Fibroblast of lung (primary cell): ENCODE measurements around the gene CACNA2D3.

ENCODE experiments used
- CTCF ChIP-seq, 2 donors: IDR thresholded peaks in 1 of 2; conservative IDR thresholded peaks in 1 of 2; 1 replicate in 1 of 2; 2 replicates in 1 of 2; pipeline ENCODE4 v1.5.1; 2011 to 2012; ENCODE audit warnings: low read length in 2 of 2, control low read depth in 1 of 2, inconsistent platforms in 1 of 2, low read depth in 1 of 2, mild to moderate bottlenecking in 1 of 2
- EZH2 ChIP-seq: IDR thresholded peaks from 2 replicates; pipeline ENCODE4 v1.5.1; 2012; ENCODE audit warnings: low read length, control low read depth, mild to moderate bottlenecking; ENCODE audit errors: missing control alignments

- no peak for TF ChIP-seq EZH2
- TF ChIP-seq CTCF (conservative IDR thresholded peaks at IDR 0.05 in 1 of 2, IDR thresholded peaks at IDR 0.05 in 1 of 2; ENCODE audit: low read depth in 1 of 2, low read length in 2 of 2) = no peak
These were observed 743.0 kb downstream of the CACNA2D3 start for GRCh38 chr3:54865316-54865715.
